Loucy (cell line): ENCODE data around the gene TBX19.

Source experiments
- H2AFZ ChIP-seq: fragments of 200-600 bp; sonication (generic); 2 replicates; pipeline ENCODE4 v1.6.0; 2016; ENCODE audit warnings: antibody characterized with exemption, mild to moderate bottlenecking, low read length, moderate library complexity
- H3F3A ChIP-seq: fragments of 200-600 bp; 2 replicates; pipeline ENCODE4 v1.6.0; 2016; ENCODE audit warnings: antibody characterized with exemption, low read depth, mild to moderate bottlenecking
- H3K27me3 ChIP-seq: fragments of 200-600 bp; sonication (generic); 2 replicates; pipeline ENCODE4 v1.6.1; 2014; ENCODE audit warnings: low read length, mild to moderate bottlenecking; ENCODE audit not compliant: insufficient read depth, poor library complexity, severe bottlenecking
- H3K36me3 ChIP-seq: fragments of 200-600 bp; sonication (generic); 2 replicates; pipeline ENCODE4 v1.6.1; 2016; ENCODE audit warnings: low read length; ENCODE audit not compliant: insufficient read depth
- H3K4me1 ChIP-seq: fragments of 200-600 bp; sonication (generic); 2 replicates; pipeline ENCODE4 v1.5.1; 2014; ENCODE audit warnings: low read length, mild to moderate bottlenecking; ENCODE audit not compliant: insufficient read depth, poor library complexity, severe bottlenecking
- H3K4me2 ChIP-seq: fragments of 200-600 bp; sonication (generic); 2 replicates; pipeline ENCODE4 v1.6.0; 2014; ENCODE audit warnings: antibody characterized with exemption, low read length, low read depth, mild to moderate bottlenecking; ENCODE audit not compliant: poor library complexity, severe bottlenecking
- H3K4me3 ChIP-seq: fragments of 200-600 bp; sonication (generic); 2 replicates; pipeline ENCODE4 v1.5.1; 2014; ENCODE audit warnings: low read length, mild to moderate bottlenecking, mixed read lengths; ENCODE audit not compliant: poor library complexity, severe bottlenecking
- H3K79me2 ChIP-seq: fragments of 200-600 bp; sonication (generic); 2 replicates; pipeline ENCODE4 v1.6.1; 2014; ENCODE audit warnings: low read length; ENCODE audit not compliant: insufficient read depth
- H3K9ac ChIP-seq: fragments of 200-600 bp; sonication (generic); 2 replicates; pipeline ENCODE4 v1.6.0; 2014; ENCODE audit warnings: mild to moderate bottlenecking, low read depth, low read length, moderate library complexity; ENCODE audit not compliant: poor library complexity, severe bottlenecking
- H3K9me2 ChIP-seq: fragments of 200-600 bp; sonication (generic); replicated peaks from 2 replicates; pipeline ENCODE4 v1.6.1; 2016; ENCODE audit warnings: low read depth, low read length, mixed read lengths
- H3K9me3 ChIP-seq: fragments of 200-600 bp; sonication (generic); 2 replicates; pipeline ENCODE4 v1.6.1; 2014; ENCODE audit warnings: mild to moderate bottlenecking, antibody characterized with exemption, low read length, low read depth; ENCODE audit not compliant: insufficient read depth
- H4K20me1 ChIP-seq: fragments of 200-600 bp; sonication (generic); 2 replicates; pipeline ENCODE4 v1.6.0; 2014; ENCODE audit warnings: antibody characterized with exemption, low read length, mild to moderate bottlenecking; ENCODE audit not compliant: insufficient read depth, poor library complexity, severe bottlenecking
- CTCF ChIP-seq: fragments of 200-600 bp; sonication (generic); conservative IDR thresholded peaks from 2 replicates; pipeline ENCODE4 v1.5.1; 2014; ENCODE audit warnings: mild to moderate bottlenecking, antibody characterized with exemption, low read length
- EZH2phosphoT487 ChIP-seq: fragments of 200-600 bp; IDR thresholded peaks from 2 replicates; pipeline ENCODE4 v1.6.1; 2018; ENCODE audit warnings: antibody characterized with exemption, mild to moderate bottlenecking, moderate library complexity, borderline replicate concordance

TBX19 gene

DNA sequence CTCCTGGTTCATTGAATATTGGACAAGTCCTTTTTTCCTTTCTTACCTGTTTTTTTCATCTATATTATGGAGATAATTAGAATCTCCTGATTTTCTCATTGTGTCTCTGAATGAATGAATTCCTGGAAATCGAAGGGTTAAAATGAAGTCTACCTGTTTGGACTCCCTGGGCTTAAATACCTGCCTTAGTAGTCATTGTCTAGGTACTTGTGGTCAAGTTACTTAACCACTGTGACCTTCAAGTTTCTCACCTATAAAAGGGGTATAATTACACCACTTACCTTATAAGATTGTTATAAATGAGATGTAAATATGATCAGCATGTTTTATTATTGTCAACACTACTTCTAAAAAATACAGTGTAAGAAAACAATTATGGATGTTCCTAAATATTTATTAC lies 9.0 kb upstream of the TBX19 start:
- no peak overlapping the region for H2AFZ ChIP-seq

GRCh38 chr1:168273575-168273974 lies 7.1 kb upstream of the TBX19 start:
- H3F3A ChIP-seq, result no peaks in the 10 kb centered on the region
- no peaks in the 10 kb centered on the region for H4K20me1 ChIP-seq
- H3K9me2 ChIP-seq, result no peaks in the 10 kb centered on the region
- H3K36me3 ChIP-seq, result no peaks in the 10 kb centered on the region; the same call in 1 of the 2 replicates
- H3K4me2 ChIP-seq, result no peak overlapping the region
- no peaks in the 10 kb centered on the region for H3K27me3 ChIP-seq
- H3K9ac ChIP-seq, result no peak overlapping the region
- H3K4me1 ChIP-seq, result no peaks in the 10 kb centered on the region
- H3K4me3 ChIP-seq, result no peak overlapping the region
- no peaks in the 10 kb centered on the region; the same call in 1 of the 2 replicates for H3K9me3 ChIP-seq
- TF ChIP-seq EZH2phosphoT487 (no peak), CTCF (no peak)
- no peak overlapping the region for H2AFZ ChIP-seq
- no peaks in the 10 kb centered on the region for H3K79me2 ChIP-seq

More for the DNA sequence above, 9.0 kb upstream of the TBX19 start:
- Histone ChIP-seq H3K9me2 (no peaks in the 10 kb centered on the region), H3K79me2 (no peaks in the 10 kb centered on the region), H3K9me3 (no peaks in the 10 kb centered on the region), H3K9ac (no peak overlapping the region), H3F3A (no peaks in the 10 kb centered on the region), H3K4me3 (no peak overlapping the region), H3K4me1 (no peaks in the 10 kb centered on the region), H4K20me1 (no peaks in the 10 kb centered on the region), H3K4me2 (no peak overlapping the region), H3K27me3 (no peaks in the 10 kb centered on the region), H3K36me3 (no peaks in the 10 kb centered on the region)
- TF ChIP-seq CTCF (no peak), EZH2phosphoT487 (no peak)

GRCh38 chr1:168279253-168279652 lies 1.4 kb upstream of the TBX19 start:
- no peaks in the 10 kb centered on the region; the same call in 1 of the 2 replicates for H3K79me2 ChIP-seq
- no peaks in the 10 kb centered on the region; the same call in 1 of the 2 replicates for H3K9me3 ChIP-seq
- TF ChIP-seq CTCF (no peak), EZH2phosphoT487 (no peak)
- H3K9me2 ChIP-seq, result no peaks in the 10 kb centered on the region
- no peaks in the 10 kb centered on the region for H3F3A ChIP-seq
- no peak overlapping the region for H3K4me3 ChIP-seq
- no peak overlapping the region for H3K9ac ChIP-seq
- H2AFZ ChIP-seq, result no peak overlapping the region
- no peaks in the 10 kb centered on the region; the same call in 1 of the 2 replicates for H3K36me3 ChIP-seq
- H3K4me2 ChIP-seq, result no peak overlapping the region
- H3K27me3 ChIP-seq, result no peaks in the 10 kb centered on the region
- H4K20me1 ChIP-seq, result no peaks in the 10 kb centered on the region
- H3K4me1 ChIP-seq, result no peaks in the 10 kb centered on the region
